ENCODE results near the gene ARL16.

DNA sequence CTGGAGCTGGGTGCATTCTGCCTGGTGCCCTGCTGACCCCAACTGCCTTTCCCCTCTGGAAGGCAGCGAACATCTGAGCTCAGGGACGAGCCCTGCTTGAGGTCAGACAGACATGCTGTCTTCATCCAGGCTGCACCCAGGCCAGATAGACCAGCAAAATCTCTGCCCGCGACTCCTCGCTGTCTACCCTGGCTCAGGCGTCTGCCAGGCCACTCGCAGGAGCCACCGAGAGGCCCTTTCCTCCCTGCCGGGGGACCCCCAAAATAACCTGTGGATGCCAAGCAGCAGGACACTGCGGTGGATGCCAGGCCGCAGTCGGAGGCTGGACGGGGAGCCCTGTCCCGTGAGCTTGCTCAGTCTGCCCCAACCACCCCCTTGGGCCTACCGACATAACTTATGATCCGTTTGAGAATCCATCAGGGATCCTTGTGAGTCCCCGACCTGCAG, 25.2 kb upstream of the ARL16 start:
- no peak for TF ChIP-seq FOXM1 (IDR thresholded peaks at IDR 0.05; ENCODE audit: borderline replicate concordance, low read depth)
- TF ChIP-seq EP300 (IDR thresholded peaks at IDR 0.05; ENCODE audit: borderline replicate concordance), result no peak
- TF ChIP-seq, protein P1, sequence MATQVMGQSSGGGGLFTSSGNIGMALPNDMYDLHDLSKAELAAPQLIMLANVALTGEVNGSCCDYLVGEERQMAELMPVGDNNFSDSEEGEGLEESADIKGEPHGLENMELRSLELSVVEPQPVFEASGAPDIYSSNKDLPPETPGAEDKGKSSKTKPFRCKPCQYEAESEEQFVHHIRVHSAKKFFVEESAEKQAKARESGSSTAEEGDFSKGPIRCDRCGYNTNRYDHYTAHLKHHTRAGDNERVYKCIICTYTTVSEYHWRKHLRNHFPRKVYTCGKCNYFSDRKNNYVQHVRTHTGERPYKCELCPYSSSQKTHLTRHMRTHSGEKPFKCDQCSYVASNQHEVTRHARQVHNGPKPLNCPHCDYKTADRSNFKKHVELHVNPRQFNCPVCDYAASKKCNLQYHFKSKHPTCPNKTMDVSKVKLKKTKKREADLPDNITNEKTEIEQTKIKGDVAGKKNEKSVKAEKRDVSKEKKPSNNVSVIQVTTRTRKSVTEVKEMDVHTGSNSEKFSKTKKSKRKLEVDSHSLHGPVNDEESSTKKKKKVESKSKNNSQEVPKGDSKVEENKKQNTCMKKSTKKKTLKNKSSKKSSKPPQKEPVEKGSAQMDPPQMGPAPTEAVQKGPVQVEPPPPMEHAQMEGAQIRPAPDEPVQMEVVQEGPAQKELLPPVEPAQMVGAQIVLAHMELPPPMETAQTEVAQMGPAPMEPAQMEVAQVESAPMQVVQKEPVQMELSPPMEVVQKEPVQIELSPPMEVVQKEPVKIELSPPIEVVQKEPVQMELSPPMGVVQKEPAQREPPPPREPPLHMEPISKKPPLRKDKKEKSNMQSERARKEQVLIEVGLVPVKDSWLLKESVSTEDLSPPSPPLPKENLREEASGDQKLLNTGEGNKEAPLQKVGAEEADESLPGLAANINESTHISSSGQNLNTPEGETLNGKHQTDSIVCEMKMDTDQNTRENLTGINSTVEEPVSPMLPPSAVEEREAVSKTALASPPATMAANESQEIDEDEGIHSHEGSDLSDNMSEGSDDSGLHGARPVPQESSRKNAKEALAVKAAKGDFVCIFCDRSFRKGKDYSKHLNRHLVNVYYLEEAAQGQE (IDR thresholded peaks at IDR 0.05; ENCODE audit: low read depth), result no peak
- TF ChIP-seq RAD21 (IDR thresholded peaks at IDR 0.05; ENCODE audit: low read depth), result no peak
- no peak for TF ChIP-seq CEBPB (IDR thresholded peaks at IDR 0.05)
- TF ChIP-seq NFIC (IDR thresholded peaks at IDR 0.05), result no peak
- TF ChIP-seq, protein P2, sequence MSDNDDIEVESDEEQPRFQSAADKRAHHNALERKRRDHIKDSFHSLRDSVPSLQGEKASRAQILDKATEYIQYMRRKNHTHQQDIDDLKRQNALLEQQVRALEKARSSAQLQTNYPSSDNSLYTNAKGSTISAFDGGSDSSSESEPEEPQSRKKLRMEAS (IDR thresholded peaks at IDR 0.05), result no peak
- no peak for TF ChIP-seq YY1 (IDR thresholded peaks at IDR 0.05; ENCODE audit: low read depth)
- TF ChIP-seq CREB1 (IDR thresholded peaks at IDR 0.05; ENCODE audit: low read depth), result no peak
- TF ChIP-seq EGR1 (IDR thresholded peaks at IDR 0.05), result no peak
- no peak for TF ChIP-seq TEAD4 (IDR thresholded peaks at IDR 0.05)
- TF ChIP-seq TAF1 (IDR thresholded peaks at IDR 0.05; ENCODE audit: low read depth), result no peak
- no peak for TF ChIP-seq TCF12 (IDR thresholded peaks at IDR 0.05; ENCODE audit: low read depth)
